GM12892 (cell line): Measurements from ENCODE around the gene SH2D3A.

ENCODE experiments used
- POLR2A ChIP-seq: IDR thresholded peaks from 2 replicates; pipeline ENCODE4 v1.6.1; 2011; ENCODE audit warnings: low read depth, low read length, control low read depth
- POLR2AphosphoS5 ChIP-seq: IDR thresholded peaks from 2 replicates; pipeline ENCODE4 v1.6.1; 2011; ENCODE audit warnings: low read depth, low read length, control low read depth
- TAF1 ChIP-seq: IDR thresholded peaks from 2 replicates; pipeline ENCODE4 v1.6.1; 2011; ENCODE audit warnings: low read depth, mild to moderate bottlenecking, control low read depth, low read length, borderline replicate concordance

DNA sequence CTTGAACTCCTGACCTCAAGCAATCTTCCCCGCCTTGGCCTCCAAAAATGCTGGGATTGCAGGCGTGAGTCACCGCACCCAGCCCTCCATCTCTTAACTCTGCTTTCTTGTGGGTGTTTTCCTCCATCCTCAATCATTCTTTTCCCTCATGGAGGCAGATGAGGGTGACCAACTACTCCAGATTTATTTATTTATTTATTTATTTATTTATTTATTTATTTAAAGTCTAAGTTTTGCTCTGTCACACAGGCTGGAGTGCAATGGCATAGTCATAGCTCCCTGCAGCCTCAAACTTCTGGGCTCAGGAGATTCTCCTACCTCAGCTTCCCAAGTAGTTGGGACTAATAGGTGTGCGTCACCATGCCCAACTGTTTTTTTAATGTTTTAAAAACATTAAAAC, 20.2 kb upstream of the SH2D3A start:
- TF ChIP-seq POLR2A, result no peak
- TF ChIP-seq POLR2AphosphoS5, result no peak
- TF ChIP-seq TAF1, result no peak
